HEK293 (cell line): ENCODE measurements around the gene EEF1AKMT3.

Source experiments
- CTCF ChIA-PET: fragments of 350-600 bp; formaldehyde crosslinking; extraction: SDS; loops from one replicate; lab custom pipeline; 2021; ENCODE audit warnings: antibody characterized with exemption; lab: Yijun Ruan, JAX
- POLR2A ChIA-PET: fragments of 300-600 bp; formaldehyde crosslinking; extraction: SDS; loops from one replicate; lab custom pipeline; 2020; ENCODE audit warnings: antibody characterized with exemption, inconsistent platforms; lab: Yijun Ruan, JAX
- H3K27ac ChIP-seq: fragments of 200-500 bp; sonication (Bioruptor generic); 2 replicates; pipeline ENCODE4 v1.5.1; 2014; ENCODE audit warnings: low read depth, low read length, control low read depth, inconsistent platforms; ENCODE audit errors: extremely low read depth
- H3K36me3 ChIP-seq, 2 experiments: fragments of 200-500 bp in 1 of 2; sonication (Bioruptor generic) in 1 of 2; 1 replicate in 1 of 2; 2 replicates in 1 of 2; pipeline ENCODE4 v1.5.1; 2014 to 2017; ENCODE audit warnings: inconsistent platforms in 2 of 2, low read length in 2 of 2; ENCODE audit not compliant: control insufficient read depth in 2 of 2, insufficient read depth in 1 of 2
- H3K4me1 ChIP-seq: fragments of 200-500 bp; sonication (Bioruptor generic); 2 replicates; pipeline ENCODE4 v1.5.1; 2014; ENCODE audit warnings: mild to moderate bottlenecking, low read length, inconsistent platforms; ENCODE audit not compliant: control insufficient read depth, insufficient read depth
- H3K4me3 ChIP-seq: 2 replicates; pipeline ENCODE4 v1.5.1; 2011; ENCODE audit warnings: low read depth, mild to moderate bottlenecking, control low read depth, low read length, moderate library complexity
- H3K9me3 ChIP-seq: fragments of 200-500 bp; sonication (Bioruptor generic); 2 replicates; pipeline ENCODE4 v1.5.1; 2014; ENCODE audit warnings: low read depth, low read length, inconsistent platforms; ENCODE audit not compliant: control insufficient read depth, insufficient read depth
- ELK4 ChIP-seq: IDR thresholded peaks from 2 replicates; pipeline ENCODE4 v1.6.1; 2011; ENCODE audit warnings: mild to moderate bottlenecking, low read depth, low read length, borderline replicate concordance
- GLIS1 ChIP-seq: fragments of 450-650 bp; formaldehyde crosslinking; IDR thresholded peaks from 2 replicates; pipeline ENCODE4 v1.5.1; 2016; ENCODE audit warnings: missing biosample characterization, missing genetic modification characterization
- KLF8 ChIP-seq: fragments of 450-650 bp; formaldehyde crosslinking; IDR thresholded peaks from 2 replicates; pipeline ENCODE4 v1.5.1; 2016; ENCODE audit warnings: missing biosample characterization, missing genetic modification characterization
- MZF1 ChIP-seq: fragments of 450-650 bp; formaldehyde crosslinking; IDR thresholded peaks from 2 replicates; pipeline ENCODE4 v1.5.1; 2017; ENCODE audit warnings: missing biosample characterization, missing genetic modification characterization, borderline replicate concordance
- REST ChIP-seq: fragments of 450-650 bp; formaldehyde crosslinking; IDR thresholded peaks from 2 replicates; pipeline ENCODE4 v1.5.1; 2016; ENCODE audit warnings: missing biosample characterization, missing genetic modification characterization
- TRIM28 ChIP-seq: IDR thresholded peaks from 2 replicates; pipeline ENCODE4 v1.6.1; 2011; ENCODE audit warnings: low read length, control low read depth, borderline replicate concordance
- ZNF10 ChIP-seq: fragments of 450-650 bp; formaldehyde crosslinking; IDR thresholded peaks from 2 replicates; pipeline ENCODE4 v1.5.1; 2017; ENCODE audit warnings: missing biosample characterization, missing genetic modification characterization
- ZNF121 ChIP-seq: fragments of 450-650 bp; formaldehyde crosslinking; IDR thresholded peaks from 2 replicates; pipeline ENCODE4 v1.5.1; 2016; ENCODE audit warnings: missing biosample characterization, missing genetic modification characterization
- ZNF157 ChIP-seq: fragments of 450-650 bp; formaldehyde crosslinking; IDR thresholded peaks from 2 replicates; pipeline ENCODE4 v1.5.1; 2016; ENCODE audit warnings: missing biosample characterization, missing genetic modification characterization
- ZNF19 ChIP-seq: fragments of 450-650 bp; formaldehyde crosslinking; IDR thresholded peaks from 2 replicates; pipeline ENCODE4; 2016; ENCODE audit warnings: missing biosample characterization, missing genetic modification characterization, low read depth
- ZNF223 ChIP-seq: fragments of 450-650 bp; formaldehyde crosslinking; IDR thresholded peaks from 2 replicates; pipeline ENCODE4 v1.5.1; 2016; ENCODE audit warnings: missing biosample characterization, missing genetic modification characterization
- ZNF266 ChIP-seq: fragments of 450-650 bp; formaldehyde crosslinking; IDR thresholded peaks from 2 replicates; pipeline ENCODE4 v1.5.1; 2016; ENCODE audit warnings: missing biosample characterization, missing genetic modification characterization, low read depth
- ZNF302 ChIP-seq: fragments of 450-650 bp; formaldehyde crosslinking; IDR thresholded peaks from 2 replicates; pipeline ENCODE4 v1.5.1; 2016; ENCODE audit warnings: missing biosample characterization, missing genetic modification characterization, low read depth
- ZNF433 ChIP-seq: fragments of 450-650 bp; formaldehyde crosslinking; IDR thresholded peaks from 2 replicates; pipeline ENCODE4 v1.5.1; 2016; ENCODE audit warnings: missing biosample characterization, missing genetic modification characterization, low read depth
- ZNF48 ChIP-seq: fragments of 450-650 bp; formaldehyde crosslinking; IDR thresholded peaks from 2 replicates; pipeline ENCODE4 v1.5.1; 2016; ENCODE audit warnings: missing biosample characterization, missing genetic modification characterization
- ZNF514 ChIP-seq: fragments of 450-650 bp; formaldehyde crosslinking; IDR thresholded peaks from 2 replicates; pipeline ENCODE4 v1.5.1; 2016; ENCODE audit warnings: missing biosample characterization, missing genetic modification characterization
- ZNF555 ChIP-seq: fragments of 450-650 bp; formaldehyde crosslinking; conservative IDR thresholded peaks from 2 replicates; pipeline ENCODE4 v1.5.1; 2017; ENCODE audit warnings: missing biosample characterization, mild to moderate bottlenecking, missing genetic modification characterization, inconsistent platforms
- ZNF571 ChIP-seq: fragments of 450-650 bp; formaldehyde crosslinking; IDR thresholded peaks from 2 replicates; pipeline ENCODE4 v1.5.0; 2017; ENCODE audit warnings: missing biosample characterization, missing genetic modification characterization
- ZNF654 ChIP-seq: fragments of 450-650 bp; formaldehyde crosslinking; IDR thresholded peaks from 2 replicates; pipeline ENCODE4 v1.5.1; 2016; ENCODE audit warnings: low read depth, missing biosample characterization, missing genetic modification characterization
- ZNF747 ChIP-seq: fragments of 450-650 bp; formaldehyde crosslinking; IDR thresholded peaks from 2 replicates; pipeline ENCODE4 v1.5.1; 2016; ENCODE audit warnings: missing biosample characterization, missing genetic modification characterization
- ZSCAN23 ChIP-seq: fragments of 450-650 bp; formaldehyde crosslinking; IDR thresholded peaks from 2 replicates; pipeline ENCODE4 v1.5.1; 2016; ENCODE audit warnings: missing biosample characterization, missing genetic modification characterization

The EEF1AKMT3 gene

GRCh38 chr12:57761391-57761998 lies 10.9 kb upstream of the EEF1AKMT3 start:
- TF ChIP-seq ELK4 (no peak), ZNF223 (no peak), ZNF157 (tag by site-specific recombination) (no peak), KLF8 (no peak), ZNF654 (tag by site-specific recombination) (no peak), ZNF302 (tag by site-specific recombination) (no peak), ZNF514 (tag by site-specific recombination) (no peak), TRIM28 (no peak), ZSCAN23 (tag by site-specific recombination) (no peak)
- TF ChIP-seq, all 188 proteins: peak for 0

GRCh38 chr12:57762463-57762862 lies 10.0 kb upstream of the EEF1AKMT3 start:
- peaks cover 7 to 39% of the 10 kb centered on the region in 2 experiments for H3K36me3 ChIP-seq
- CTCF ChIA-PET = no interaction called here

More at GRCh38 chr12:57761391-57761998, 10.9 kb upstream of the EEF1AKMT3 start:
- Histone ChIP-seq H3K4me1 (peaks cover 3% of the 10 kb centered on the region), H3K4me3 (no peak overlapping the region), H3K27ac (no peak overlapping the region), H3K36me3 (peaks cover 10 to 46% of the 10 kb centered on the region in 2 experiments), H3K9me3 (no peaks in the 10 kb centered on the region)
- POLR2A ChIA-PET = interaction anchor here (1.2 kb wide), 1 partner anchor 17 kb away, joined by 3 read pairs; no protein-coding TSS in a partner anchor
- CTCF ChIA-PET = interaction anchor here (0.6 to 0.7 kb wide), 2 partner anchors 15 to 41 kb away, joined by 3 read pairs; no protein-coding TSS in a partner anchor

More at GRCh38 chr12:57762463-57762862, 10.0 kb upstream of the EEF1AKMT3 start:
- Histone ChIP-seq H3K9me3 (no peaks in the 10 kb centered on the region), H3K4me1 (peaks cover 12% of the 10 kb centered on the region), H3K4me3 (no peak overlapping the region), H3K27ac (no peak overlapping the region)
- no peak for TF ChIP-seq ZNF266 (tag by site-specific recombination)
- no peak for TF ChIP-seq ZNF10
- TF ChIP-seq MZF1 (tag by site-specific recombination) = no peak
- TF ChIP-seq ZNF433 = no peak
- TF ChIP-seq REST (tag by site-specific recombination) = no peak
- TF ChIP-seq ZNF48 (tag by site-specific recombination) = no peak
- no peak for TF ChIP-seq ZNF19 (tag by site-specific recombination)
- no peak for TF ChIP-seq ZNF555 (tag by site-specific recombination)
- no peak for TF ChIP-seq ZNF747 (tag by site-specific recombination)
- TF ChIP-seq GLIS1 (tag by site-specific recombination) = no peak
- no peak for TF ChIP-seq ZNF571 (tag by site-specific recombination)
- TF ChIP-seq ZNF121 = no peak
- POLR2A ChIA-PET = no interaction called here
